Pancreas (tissue), 10 donors: ENCODE measurements around the gene AP5S1. TPM values are rescaled to one million over a fixed set of nuclear protein-coding genes. Genes with fewer than 3 reads are reported as not detected.
A peak's percentile ranks its signal among the peaks of the same experiment; 100 is the strongest.

Experiments used
- ATAC-seq, 4 donors: fragments of 200-7000 bp; cut with Tn5 transposase; one replicate each; pipeline versions ENCODE4 v1.8.0 to v1.9.1; 2020; ENCODE audit warnings: mild to moderate bottlenecking in 4 of 4, moderate library complexity in 4 of 4
- DNase-seq, 6 donors: peaks; one replicate each; pipeline ENCODE4 v3.0.0-alpha.2; 2020
- FAIRE-seq: peaks from 2 replicates; lab custom pipeline; 2012; peaks lifted over from hg19 to GRCh38; lab: Jason Lieb, UNC
- H3K27ac ChIP-seq, 4 donors: fragments of 200-600 bp; sonication (generic); 1 replicate in 3 of 4; 2 replicates in 1 of 4; pipeline versions ENCODE4 v1.5.0 to v1.8.0; 2020
- H3K27me3 ChIP-seq, 4 donors: fragments of 200-600 bp; one replicate each; pipeline ENCODE4 v1.8.0; 2021
- H3K36me3 ChIP-seq, 3 donors: fragments of 200-600 bp; sonication (generic) in 1 of 3; one replicate each; pipeline versions ENCODE4 v1.5.0 to v1.8.0; 2020 to 2021
- H3K4me1 ChIP-seq, 3 donors: fragments of 200-600 bp; one replicate each; pipeline ENCODE4 v1.8.0; 2021
- H3K4me3 ChIP-seq, 4 donors: fragments of 200-600 bp; sonication (generic) in 2 of 4; one replicate each; pipeline versions ENCODE4 v1.5.0 to v1.8.0; 2020 to 2021
- H3K9me3 ChIP-seq, 4 donors: fragments of 200-600 bp; one replicate each; pipeline ENCODE4 v1.8.0; 2021
- WGBS, 2 donors: extraction: QIAGEN DNeasy Blood & Tissue Kit; methylation state at CpG; one replicate each; pipeline ENCODE4 v1.1.7; 2013; 5-methylcytosine and 5-hydroxymethylcytosine counted together
- intact Hi-C, 3 donors: fragments of 100-400 bp; cut with DNase I; formaldehyde crosslinking; loops; one replicate each; pipeline versions ENCODE4 v1.11.1 to v1.14.2; 2022
- polyA plus RNA-seq, 2 donors: library from polyadenylated mRNA; stranded (reverse); fragments of 200-250 nt; gene quantifications; one replicate each; pipeline ENCODE4 v1.2.3, GENCODE V29; 2013
- total RNA-seq, 6 donors: library from RNA; stranded (reverse); fragmentation: NEBNext Ultra II Directional in 4 of 6; extraction: Animal tissue kit (Norgen Biotek cat#: 25700) in 4 of 6; gene quantifications; one replicate each; pipeline versions ENCODE4 v1.2.1 to v1.2.4, GENCODE V29; 2021 to 2023
- TF ChIP-seq, protein P1 (sequence below), 4 donors: fragments of 200-600 bp; sonication (generic) in 3 of 4; IDR thresholded peaks; one replicate each; pipeline versions ENCODE4 v1.5.0 to v1.8.0; 2021; ENCODE audit warnings: antibody characterized with exemption in 4 of 4
- donor health status: healthy with polysubstance abuse.
- donor health status: DM: no; HTN: no; CAD: no; lungs with moderate emphysema.
- donor health status: DM: no; HTN: no; CAD: no.
- donor health status: control.
- donor health status: control.
- donor health status: Bipolar disorder and iron deficiency.
- donor health status: DM: yes; HTN: yes; CAD: no.
- donor health status: DM: no; HTN: no; CAD: no.
- donor health status: DM: no; HTN: no; CAD: no.
- donor health status: DM: yes; HTN: yes; CAD: no.

The AP5S1 gene
- total RNA-seq (1 to 10 TPM; 4.7 to 7.9 (median 6.8) TPM), polyA plus RNA-seq (1 to 10 TPM; 5.4 to 7.3 TPM)

GRCh38 chr20:3820048-3820900 is at the start of gene AP5S1:
Gene AP5S1 (plus strand): TSS chr20:3820547. CDS start chr20:3822118, 1,571 bp downstream.
- no peaks in the 10 kb centered on the region for H3K27me3 ChIP-seq
- intact Hi-C loops = loop anchor here in 1 of 3 donors (5.0 kb wide), 1 partner anchor 33 kb away; the partner anchor contains the start of gene CENPB
- DNase-seq (peak; percentile 96 to 99 (median 97)), FAIRE-seq (peak; percentile 5), ATAC-seq (peak; percentile 79 to 91 (median 86))
- TF ChIP-seq, protein P1, sequence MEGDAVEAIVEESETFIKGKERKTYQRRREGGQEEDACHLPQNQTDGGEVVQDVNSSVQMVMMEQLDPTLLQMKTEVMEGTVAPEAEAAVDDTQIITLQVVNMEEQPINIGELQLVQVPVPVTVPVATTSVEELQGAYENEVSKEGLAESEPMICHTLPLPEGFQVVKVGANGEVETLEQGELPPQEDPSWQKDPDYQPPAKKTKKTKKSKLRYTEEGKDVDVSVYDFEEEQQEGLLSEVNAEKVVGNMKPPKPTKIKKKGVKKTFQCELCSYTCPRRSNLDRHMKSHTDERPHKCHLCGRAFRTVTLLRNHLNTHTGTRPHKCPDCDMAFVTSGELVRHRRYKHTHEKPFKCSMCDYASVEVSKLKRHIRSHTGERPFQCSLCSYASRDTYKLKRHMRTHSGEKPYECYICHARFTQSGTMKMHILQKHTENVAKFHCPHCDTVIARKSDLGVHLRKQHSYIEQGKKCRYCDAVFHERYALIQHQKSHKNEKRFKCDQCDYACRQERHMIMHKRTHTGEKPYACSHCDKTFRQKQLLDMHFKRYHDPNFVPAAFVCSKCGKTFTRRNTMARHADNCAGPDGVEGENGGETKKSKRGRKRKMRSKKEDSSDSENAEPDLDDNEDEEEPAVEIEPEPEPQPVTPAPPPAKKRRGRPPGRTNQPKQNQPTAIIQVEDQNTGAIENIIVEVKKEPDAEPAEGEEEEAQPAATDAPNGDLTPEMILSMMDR (IDR thresholded peaks at IDR 0.05) = peak; percentile 89 to 97 (median 96)
- H3K9me3 ChIP-seq = no peaks in the 10 kb centered on the region
- H3K27ac ChIP-seq = peak within 1 kb of the TSS; percentile 98 to 100 (median 98)
- H3K4me1 ChIP-seq = peaks cover 9 to 29% (median 21%) of the 10 kb centered on the region in 3 donors
- H3K36me3 ChIP-seq = peaks cover 0 to 27% (median 19%) of the 10 kb centered on the region in 3 donors
- 0% methylated on average over 93 to 96 of the region's 96 CpGs for WGBS, 2 donors
- H3K4me3 ChIP-seq = peak within 1 kb of the TSS; percentile 51 to 80 (median 65)

- intact Hi-C loops = no loop called here
- 70 to 80% methylated on average over 7 of the region's 7 CpGs for WGBS, 2 donors
- H3K4me3 ChIP-seq = no peak overlapping the region
- H3K36me3 ChIP-seq = no peaks in the 10 kb centered on the region
- FAIRE-seq = no peak
- TF ChIP-seq, protein P1 (IDR thresholded peaks at IDR 0.05) = no peak
- DNase-seq = no peak
- H3K27me3 ChIP-seq = no peaks in the 10 kb centered on the region
- no peaks in the 10 kb centered on the region for H3K9me3 ChIP-seq
- no peak for ATAC-seq
- H3K27ac ChIP-seq = no peak overlapping the region
- peaks cover 0 to 10% (median 8%) of the 10 kb centered on the region in 3 donors for H3K4me1 ChIP-seq
Measured at GRCh38 chr20:3771552-3772058, 48.7 kb upstream of the AP5S1 start.

DNA sequence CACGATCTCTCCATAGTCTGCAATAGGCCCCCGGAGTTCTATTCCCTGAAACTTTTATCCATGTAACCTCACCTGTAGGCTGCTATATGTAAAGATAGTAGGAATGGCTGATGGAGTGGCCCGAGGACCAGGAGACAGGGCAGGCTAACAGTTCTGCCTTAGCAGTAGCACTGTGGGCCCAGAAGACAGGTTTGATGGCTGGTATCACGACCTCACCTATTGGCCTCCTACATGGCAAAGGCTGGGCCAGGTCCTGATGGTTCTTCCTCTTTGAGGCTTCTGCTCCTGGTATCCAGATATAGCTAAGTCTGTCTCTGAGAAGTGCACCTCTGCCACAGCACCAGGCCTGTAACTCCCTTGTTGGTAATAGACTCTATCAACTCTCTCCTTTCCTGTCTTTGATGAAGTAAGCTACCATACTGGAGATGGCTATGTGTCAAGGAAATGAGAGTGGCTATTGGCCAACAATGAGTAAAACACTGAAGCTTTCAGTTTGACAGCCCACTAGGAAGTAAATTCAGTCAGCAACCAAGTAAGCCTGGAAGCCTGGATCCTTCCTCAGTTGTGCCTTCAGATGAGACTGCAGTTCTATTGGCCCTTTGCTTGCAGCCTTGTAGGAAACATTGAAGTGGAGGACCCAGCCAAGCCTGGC is 44.8 kb upstream of the AP5S1 start:
- Histone ChIP-seq H3K9me3 (no peaks in the 10 kb centered on the region), H3K4me3 (no peak overlapping the region), H3K4me1 (peaks cover 0 to 11% (median 0%) of the 10 kb centered on the region in 3 donors), H3K27ac (no peak overlapping the region), H3K27me3 (no peaks in the 10 kb centered on the region), H3K36me3 (no peaks in the 10 kb centered on the region)
- ATAC-seq (no peak), FAIRE-seq (no peak), DNase-seq (peak in 1 of 6 donors; percentile 7)
- TF ChIP-seq, protein P1 (IDR thresholded peaks at IDR 0.05) = no peak
- WGBS, 2 donors = 72 to 89% methylated on average over 4 of the region's 4 CpGs
- intact Hi-C loops = no loop called here

DNA sequence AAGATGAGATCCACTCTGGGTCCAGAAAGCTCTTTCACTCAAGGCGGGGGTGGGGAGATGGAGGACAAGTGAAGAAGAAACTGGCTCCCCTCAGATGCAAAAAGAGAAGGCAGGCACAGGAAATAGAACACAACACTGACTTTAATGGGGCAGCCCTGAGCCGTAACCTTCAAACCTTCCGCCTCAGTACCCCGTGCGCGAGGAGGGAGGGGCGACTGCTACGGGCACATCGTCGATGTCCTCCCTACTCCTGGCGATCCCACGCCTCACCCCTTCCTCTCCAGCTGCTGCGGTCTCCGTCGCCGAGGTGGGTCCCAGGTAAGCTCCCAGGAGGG is 43.0 kb upstream of the AP5S1 start:
- Histone ChIP-seq H3K27ac (no peak overlapping the region), H3K4me3 (peak overlapping the region; percentile 17 to 58 (median 46)), H3K9me3 (no peaks in the 10 kb centered on the region), H3K27me3 (no peaks in the 10 kb centered on the region), H3K36me3 (no peaks in the 10 kb centered on the region), H3K4me1 (peaks cover 0 to 22% (median 4%) of the 10 kb centered on the region in 3 donors)
- intact Hi-C loops = no loop called here
- WGBS, 2 donors = 24 to 42% methylated on average over 16 of the region's 16 CpGs
- TF ChIP-seq, protein P1 (IDR thresholded peaks at IDR 0.05) = no peak
- ATAC-seq (peak in 1 of 4 donors; percentile 2), DNase-seq (no peak), FAIRE-seq (no peak)
